Neural crest cell (in vitro differentiated cells): ENCODE data around the gene NACAD. TPM values are rescaled to one million over a fixed set of nuclear protein-coding genes. Genes with fewer than 3 reads are reported as not detected.
A peak's percentile ranks its signal among the peaks of the same experiment; 100 is the strongest.

Experiments used
- DNase-seq: peaks from one replicate; pipeline ENCODE4 v3.0.0; 2021; ENCODE audit warnings: low read depth, mixed read lengths, low spot score
- H3K27ac Mint-ChIP-seq: one replicate; pipeline ENCODE4 v1.8.0; 2021; ENCODE audit warnings: mild to moderate bottlenecking, mixed read lengths; ENCODE audit not compliant: unreplicated experiment
- H3K27me3 Mint-ChIP-seq: 2 replicates; pipeline ENCODE4 v1.8.0; 2021; ENCODE audit warnings: low read depth, mild to moderate bottlenecking, mixed read lengths
- H3K36me3 Mint-ChIP-seq: 2 replicates; pipeline ENCODE4 v1.8.0; 2021; ENCODE audit warnings: low read depth, mild to moderate bottlenecking, mixed read lengths
- H3K4me1 Mint-ChIP-seq: 2 replicates; pipeline ENCODE4 v1.8.0; 2021; ENCODE audit warnings: mixed read lengths
- H3K4me3 Mint-ChIP-seq: one replicate; pipeline ENCODE4 v1.8.0; 2021; ENCODE audit warnings: mild to moderate bottlenecking, mixed read lengths
- H3K9me3 Mint-ChIP-seq: 2 replicates; pipeline ENCODE4 v1.8.0; 2021; ENCODE audit warnings: mixed read lengths
- CTCF ChIP-seq: fragments of 200-600 bp; sonication (generic); conservative IDR thresholded peaks from 2 replicates; pipeline ENCODE4 v1.5.0; 2021; ENCODE audit warnings: antibody characterized with exemption, mild to moderate bottlenecking
- total RNA-seq: library from RNA; stranded (reverse); gene quantifications from 2 replicates; pipeline ENCODE4 v1.2.1, GENCODE V29; 2021

The NACAD gene
- total RNA-seq, 1 donor from 2014 or later, result 9.7 TPM

DNA sequence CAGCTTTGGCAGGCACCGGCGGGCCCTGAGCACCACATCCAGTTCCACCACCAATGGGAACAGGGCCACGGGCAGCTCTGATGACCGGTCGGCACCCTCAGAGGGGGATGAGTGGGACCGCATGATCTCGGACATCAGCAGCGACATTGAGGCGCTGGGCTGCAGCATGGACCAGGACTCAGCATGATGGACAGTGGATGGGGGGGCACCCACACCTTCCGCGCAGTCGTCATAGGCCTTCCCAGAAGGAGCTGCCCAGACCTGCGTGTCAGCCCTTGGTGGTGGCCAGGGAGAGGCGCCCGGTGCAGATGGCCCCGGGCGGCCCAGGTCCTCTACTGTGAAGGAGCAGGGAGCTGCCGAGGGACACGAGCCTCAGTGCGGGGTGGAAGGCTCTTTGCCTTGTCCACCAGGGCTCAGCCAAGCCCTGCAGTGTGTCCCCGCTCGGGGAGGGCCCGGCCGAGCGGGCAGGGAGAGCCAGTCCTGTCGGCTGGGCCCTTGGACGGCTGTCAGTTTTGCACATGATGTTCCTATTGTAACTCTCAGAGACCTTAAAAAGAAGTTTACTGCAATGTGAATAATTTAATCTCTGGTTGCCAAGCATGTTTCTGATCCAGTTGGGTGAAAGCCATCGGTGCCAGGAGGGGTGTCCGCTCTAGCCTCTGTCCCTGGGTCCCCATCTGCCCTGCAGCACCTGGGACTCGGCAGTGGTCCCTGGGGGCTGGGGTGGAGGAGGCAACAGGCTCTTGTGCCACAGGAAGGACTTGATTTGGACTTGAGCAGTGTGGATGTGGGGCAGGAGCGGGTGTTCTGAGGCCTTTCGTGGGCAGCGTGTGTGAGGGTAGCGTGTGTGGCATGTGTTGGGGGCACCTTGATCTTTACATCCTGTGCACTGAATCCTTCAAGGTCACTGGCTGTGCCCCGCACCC is 12.6 kb downstream of the NACAD start:
- no peaks in the 10 kb centered on the region for H3K27me3 Mint-ChIP-seq
- H3K9me3 Mint-ChIP-seq, result no peaks in the 10 kb centered on the region
- H3K4me3 Mint-ChIP-seq, result no peak overlapping the region
- no peak for TF ChIP-seq CTCF
- H3K4me1 Mint-ChIP-seq, result no peaks in the 10 kb centered on the region
- no peak overlapping the region for H3K27ac Mint-ChIP-seq
- H3K36me3 Mint-ChIP-seq, result peaks cover 6% of the 10 kb centered on the region
- no peak for DNase-seq

GRCh38 chr7:45075355-45075644 is 13.5 kb downstream of the NACAD start:
- no peak for TF ChIP-seq CTCF

GRCh38 chr7:45074528-45075354 is 14.0 kb downstream of the NACAD start:
- Mint-ChIP-seq H3K4me3 (no peak overlapping the region), H3K9me3 (no peaks in the 10 kb centered on the region), H3K4me1 (no peaks in the 10 kb centered on the region), H3K27me3 (no peaks in the 10 kb centered on the region), H3K36me3 (peaks cover 6% of the 10 kb centered on the region), H3K27ac (no peak overlapping the region)
- TF ChIP-seq CTCF, result no peak
- DNase-seq, result no peak

More at GRCh38 chr7:45075355-45075644, 13.5 kb downstream of the NACAD start:
- Mint-ChIP-seq H3K36me3 (peaks cover 6% of the 10 kb centered on the region), H3K9me3 (no peaks in the 10 kb centered on the region), H3K27me3 (no peaks in the 10 kb centered on the region), H3K4me1 (no peaks in the 10 kb centered on the region), H3K27ac (no peak overlapping the region), H3K4me3 (no peak overlapping the region)
- no peak for DNase-seq

DNA sequence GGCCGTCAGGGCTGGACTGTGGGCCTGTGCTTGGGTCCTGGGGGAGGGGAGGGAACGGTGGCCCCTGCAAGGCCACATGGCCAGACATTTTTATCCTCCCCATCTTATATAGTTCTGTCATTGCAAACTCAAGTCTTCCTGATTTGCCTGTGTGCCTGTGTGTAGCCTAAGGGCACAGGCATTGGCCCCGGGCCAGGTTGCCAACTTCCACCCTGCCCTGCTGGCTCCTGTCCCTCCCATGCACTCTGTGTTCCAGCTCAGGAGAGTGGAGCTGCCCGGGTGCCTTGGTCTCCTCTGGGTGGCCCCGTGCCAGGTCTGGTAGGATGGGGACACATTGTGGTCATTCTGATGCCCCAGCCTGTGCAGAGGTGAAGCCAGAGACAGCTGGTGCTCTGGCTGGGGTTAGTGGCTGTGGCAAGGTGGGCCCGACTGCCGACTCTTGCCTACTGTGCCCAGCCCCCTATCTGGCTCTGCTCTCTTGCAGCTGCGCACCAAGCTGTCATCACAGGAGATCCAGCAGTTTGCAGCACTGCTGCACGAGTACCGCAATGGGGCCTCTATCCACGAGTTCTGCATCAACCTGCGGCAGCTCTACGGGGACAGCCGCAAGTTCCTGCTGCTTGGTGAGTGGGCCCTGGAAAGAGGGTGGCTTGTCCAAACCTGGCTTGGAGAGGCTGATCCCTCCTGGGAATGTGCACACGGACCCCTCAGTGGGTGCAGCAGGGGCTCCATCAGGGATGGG is 14.8 kb downstream of the NACAD start:
- Mint-ChIP-seq H3K27me3 (no peaks in the 10 kb centered on the region), H3K27ac (peak overlapping the region; percentile 27)

More for the DNA sequence above, 14.8 kb downstream of the NACAD start:
- H3K9me3 Mint-ChIP-seq, result no peaks in the 10 kb centered on the region
- no peak for DNase-seq
- no peak for TF ChIP-seq CTCF
- no peak overlapping the region for H3K4me3 Mint-ChIP-seq
- H3K4me1 Mint-ChIP-seq, result no peaks in the 10 kb centered on the region
- peaks cover 6% of the 10 kb centered on the region for H3K36me3 Mint-ChIP-seq
